Measurements from ENCODE around the gene RPL32.
A peak's percentile ranks its signal among the peaks of the same experiment; 100 is the strongest.
"Not testable (repeated sequence)": the region's sequence is repeated elsewhere in the genome, so short reads cannot be mapped to it uniquely, and the experiment has no call there.

RPL32 gene

DNA sequence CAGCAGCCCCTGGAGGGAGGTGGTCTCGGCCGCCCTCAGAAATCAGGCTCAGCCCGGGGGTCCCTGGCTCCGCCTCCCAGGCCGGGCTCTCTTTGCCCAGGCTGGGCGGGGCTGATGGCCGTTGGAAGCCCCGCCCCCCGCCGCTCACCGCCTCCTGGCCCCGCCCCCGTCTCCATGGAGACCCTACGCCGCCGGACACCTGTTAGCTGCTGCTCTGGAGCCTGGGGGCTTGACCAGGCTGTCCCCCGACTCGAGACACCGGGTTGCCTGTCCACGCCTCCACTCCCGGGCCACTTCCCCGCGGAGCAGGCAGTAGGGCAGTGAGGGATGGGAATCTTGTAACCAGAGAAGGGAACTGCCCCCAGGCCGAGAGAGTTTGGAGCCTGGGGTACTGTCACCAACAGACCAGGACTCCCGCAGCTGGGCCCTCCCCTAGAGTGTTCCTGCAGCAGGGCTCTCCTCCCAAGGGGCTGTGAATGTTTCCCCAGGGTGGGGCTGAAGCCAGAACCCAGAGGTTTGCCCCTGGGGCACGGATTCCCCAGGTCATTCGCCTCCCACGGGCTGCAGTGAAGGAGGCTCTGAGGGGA lies 27.8 kb upstream of the RPL32 start:
- no peak for DNase-seq (ENCODE audit: low read depth)
- peak overlapping the region; percentile 31 for H3K4me3 ChIP-seq (ENCODE audit: low read depth, low read length)

- peak; percentile 65 for DNase-seq (ENCODE audit: low read depth)
- H3K4me3 ChIP-seq (ENCODE audit: low read depth, low read length), result peak overlapping the region; percentile 31
These were observed 27.0 kb upstream of the RPL32 start for GRCh38 chr3:12868039-12869034.

- no peak overlapping the region for H3K4me3 ChIP-seq (ENCODE audit: low read depth, low read length)
- no peak for DNase-seq (ENCODE audit: low read depth)
These were observed 25.5 kb upstream of the RPL32 start for GRCh38 chr3:12866836-12867235.

DNA sequence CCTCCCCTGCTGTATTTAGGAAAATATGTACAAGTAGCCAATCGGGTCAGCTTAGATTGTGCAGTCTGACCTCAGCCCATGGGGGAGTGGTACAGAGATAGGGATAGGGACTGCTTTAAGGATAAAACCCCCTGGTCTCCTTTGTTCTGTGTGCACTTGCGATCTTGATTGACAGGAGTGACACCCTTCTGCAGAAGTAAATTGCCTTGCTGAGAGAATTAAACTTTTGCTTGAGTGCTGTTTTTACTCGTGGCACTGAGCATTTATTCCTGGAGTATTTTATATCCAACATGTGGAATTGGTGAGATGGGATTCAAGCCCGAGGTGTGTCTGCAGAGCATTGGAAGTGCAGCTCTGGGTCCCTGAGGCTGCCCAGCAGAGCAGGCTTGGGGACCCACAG lies 23.9 kb upstream of the RPL32 start:
- DNase-seq (ENCODE audit: low read depth), result no peak
- H3K4me3 ChIP-seq (ENCODE audit: low read depth, low read length), result no peak overlapping the region

DNA sequence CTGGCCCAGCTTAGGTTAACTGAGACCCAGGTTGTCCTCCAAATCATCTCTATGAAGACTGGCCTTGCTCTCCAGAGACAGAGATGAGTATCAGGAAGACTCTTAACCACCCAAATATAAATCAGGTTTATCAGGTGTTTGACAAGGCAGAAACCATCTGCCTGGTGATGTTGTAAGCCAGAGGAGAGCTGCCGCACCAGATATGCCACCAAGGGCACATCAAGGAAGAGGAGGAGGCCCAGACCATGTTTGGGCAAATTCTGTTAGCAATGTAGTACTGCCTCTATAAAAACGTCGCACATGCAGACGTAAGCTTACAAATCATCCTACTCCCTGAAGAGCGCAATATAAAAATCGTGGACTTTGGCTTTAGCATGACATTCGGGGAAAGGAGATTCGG lies 21.0 kb upstream of the RPL32 start:
- DNase-seq (ENCODE audit: low read depth), result no peak
- H3K4me3 ChIP-seq (ENCODE audit: low read depth, low read length), result no peak overlapping the region

- no peak overlapping the region for H3K4me3 ChIP-seq (ENCODE audit: low read depth, low read length)
- no peak for DNase-seq (ENCODE audit: low read depth)
These were observed 20.2 kb upstream of the RPL32 start for GRCh38 chr3:12861611-12862010.

DNA sequence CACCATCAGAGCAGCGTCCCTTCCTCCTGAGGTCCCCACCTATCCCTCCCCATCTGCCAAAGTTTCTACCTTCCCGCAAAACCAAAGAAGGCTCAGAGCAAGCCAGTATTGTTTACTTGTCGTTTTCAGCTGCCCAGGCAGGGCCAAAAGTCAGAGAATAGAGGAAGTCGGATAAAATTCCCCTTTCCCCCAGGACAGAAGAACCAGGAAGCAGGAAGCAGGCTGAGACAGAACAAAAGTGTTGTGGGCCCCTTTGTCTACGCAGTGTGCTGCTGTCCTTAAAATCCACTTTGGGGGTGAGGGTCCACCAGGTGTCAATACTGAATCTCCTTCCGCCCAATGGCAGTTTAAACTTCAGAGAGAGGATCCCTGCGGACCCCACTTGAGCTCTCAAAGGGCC lies 18.5 kb upstream of the RPL32 start:
- DNase-seq (ENCODE audit: low read depth), result no peak

GRCh38 chr3:12856626-12857025 lies 15.3 kb upstream of the RPL32 start:
- H3K4me3 ChIP-seq (ENCODE audit: low read depth, low read length), result no peak overlapping the region
- no peak for DNase-seq (ENCODE audit: low read depth)

More for the DNA sequence above, 18.5 kb upstream of the RPL32 start:
- H3K4me3 ChIP-seq (ENCODE audit: low read depth, low read length), result no peak overlapping the region

DNA sequence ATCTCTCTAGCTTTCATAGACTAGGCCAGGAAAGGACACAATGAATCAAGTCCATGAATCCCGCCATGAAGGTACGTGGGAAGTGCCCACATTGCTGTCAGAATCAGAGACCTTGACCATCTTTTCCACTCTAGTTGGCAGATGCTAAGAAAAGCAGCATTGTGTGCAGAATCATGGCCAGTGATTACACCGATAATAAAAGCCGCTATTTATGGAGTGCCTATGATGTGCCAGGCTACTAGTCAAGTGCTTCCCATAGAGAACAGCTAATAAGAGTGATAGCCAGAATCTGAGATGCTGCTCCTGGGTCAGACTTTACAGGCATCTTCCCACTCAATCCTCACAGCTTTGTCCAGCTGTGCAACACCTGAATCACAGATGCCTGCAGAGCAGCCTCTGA lies 13.2 kb upstream of the RPL32 start:
- no peak overlapping the region for H3K4me3 ChIP-seq (ENCODE audit: low read depth, low read length)
- no peak for DNase-seq (ENCODE audit: low read depth)

DNA sequence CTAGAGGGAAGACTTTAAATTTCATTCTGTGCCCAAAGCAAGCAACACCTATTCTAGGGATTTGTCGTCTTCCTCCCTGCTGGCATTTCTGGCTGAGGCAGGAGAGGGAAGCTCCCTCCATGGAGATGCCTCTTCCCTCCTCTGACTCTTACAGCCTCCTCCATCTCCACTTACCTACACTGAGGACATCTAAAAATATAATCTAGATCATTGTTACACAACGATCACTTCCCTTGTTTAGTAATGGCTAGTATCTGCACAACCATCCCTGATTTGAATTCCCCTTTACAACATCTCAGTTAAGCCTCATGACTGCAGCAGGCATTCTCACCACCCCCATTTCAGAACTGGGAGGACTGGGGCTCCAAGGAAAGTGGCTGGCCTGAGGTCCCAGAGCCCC lies 12.5 kb upstream of the RPL32 start:
- DNase-seq (ENCODE audit: low read depth); H3K4me3 ChIP-seq (ENCODE audit: low read depth, low read length): not testable (repeated sequence)

GRCh38 chr3:12852201-12852600 lies 10.8 kb upstream of the RPL32 start:
- no peak overlapping the region for H3K4me3 ChIP-seq (ENCODE audit: low read depth, low read length)
- DNase-seq (ENCODE audit: low read depth), result no peak

GRCh38 chr3:12845811-12846210 lies 4.4 kb upstream of the RPL32 start:
- no peak for DNase-seq (ENCODE audit: low read depth)
- H3K4me3 ChIP-seq (ENCODE audit: low read depth, low read length), result no peak overlapping the region

GRCh38 chr3:12842469-12842868 lies 1.1 kb upstream of the RPL32 start:
- no peak for DNase-seq (ENCODE audit: low read depth)

GRCh38 chr3:12841970-12842328 lies 584 bp upstream of the RPL32 start:
- DNase-seq (ENCODE audit: low read depth), result no peak
- H3K4me3 ChIP-seq (ENCODE audit: low read depth, low read length), result no peak overlapping the region

More at GRCh38 chr3:12842469-12842868, 1.1 kb upstream of the RPL32 start:
- no peak overlapping the region for H3K4me3 ChIP-seq (ENCODE audit: low read depth, low read length)

DNA sequence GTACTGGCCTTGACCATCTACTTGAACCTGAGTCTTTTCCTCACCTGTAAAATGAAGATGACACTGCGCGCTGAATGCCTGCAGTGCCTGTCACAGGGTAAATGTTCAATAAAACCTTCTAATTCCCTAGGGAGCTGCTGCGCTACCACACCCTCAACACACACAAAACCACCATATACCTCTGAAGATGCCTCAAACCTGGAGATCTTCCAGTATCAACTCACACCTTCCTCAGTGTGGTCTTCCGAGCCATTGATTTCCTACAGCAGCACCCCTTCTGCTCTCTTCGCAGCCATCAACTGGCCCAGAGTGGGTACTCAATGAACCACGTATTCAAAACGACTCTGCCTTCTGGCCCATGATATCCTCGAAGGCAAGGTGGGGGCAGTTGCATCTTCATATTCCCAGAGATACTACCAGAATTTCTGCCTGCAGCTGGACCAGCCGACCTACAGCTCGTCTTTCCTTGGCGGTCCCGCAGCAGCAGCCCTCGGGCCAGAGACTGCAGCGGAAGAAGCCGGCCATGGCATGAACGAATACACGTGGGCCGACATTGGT lies 695 bp downstream of the RPL32 start:
- peak overlapping the region; percentile 98 for H3K4me3 ChIP-seq (ENCODE audit: low read depth, low read length)
- DNase-seq (ENCODE audit: low read depth), result no peak

DNA sequence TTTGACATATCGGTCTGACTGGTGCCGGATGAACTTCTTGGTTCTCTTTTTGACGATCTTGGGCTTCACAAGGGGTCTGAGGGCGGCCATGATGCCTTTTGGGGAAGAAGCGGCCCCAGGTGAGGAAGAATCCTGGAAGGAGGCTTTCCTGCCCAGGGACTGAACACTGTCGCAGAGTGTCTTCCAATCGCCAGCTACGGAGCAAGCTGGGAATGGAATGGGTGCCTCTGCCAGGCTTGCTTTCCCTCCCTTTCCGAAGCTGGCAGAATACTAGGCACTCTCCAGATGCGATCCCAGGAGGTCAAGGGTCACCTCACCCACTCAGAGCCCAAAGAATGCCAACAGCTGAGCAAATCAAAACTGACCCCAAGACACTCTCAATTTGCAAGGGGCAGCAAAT lies 1.2 kb downstream of the RPL32 start:
- not testable (repeated sequence) for DNase-seq (ENCODE audit: low read depth)
- H3K4me3 ChIP-seq (ENCODE audit: low read depth, low read length), result peak overlapping the region; percentile 98

DNA sequence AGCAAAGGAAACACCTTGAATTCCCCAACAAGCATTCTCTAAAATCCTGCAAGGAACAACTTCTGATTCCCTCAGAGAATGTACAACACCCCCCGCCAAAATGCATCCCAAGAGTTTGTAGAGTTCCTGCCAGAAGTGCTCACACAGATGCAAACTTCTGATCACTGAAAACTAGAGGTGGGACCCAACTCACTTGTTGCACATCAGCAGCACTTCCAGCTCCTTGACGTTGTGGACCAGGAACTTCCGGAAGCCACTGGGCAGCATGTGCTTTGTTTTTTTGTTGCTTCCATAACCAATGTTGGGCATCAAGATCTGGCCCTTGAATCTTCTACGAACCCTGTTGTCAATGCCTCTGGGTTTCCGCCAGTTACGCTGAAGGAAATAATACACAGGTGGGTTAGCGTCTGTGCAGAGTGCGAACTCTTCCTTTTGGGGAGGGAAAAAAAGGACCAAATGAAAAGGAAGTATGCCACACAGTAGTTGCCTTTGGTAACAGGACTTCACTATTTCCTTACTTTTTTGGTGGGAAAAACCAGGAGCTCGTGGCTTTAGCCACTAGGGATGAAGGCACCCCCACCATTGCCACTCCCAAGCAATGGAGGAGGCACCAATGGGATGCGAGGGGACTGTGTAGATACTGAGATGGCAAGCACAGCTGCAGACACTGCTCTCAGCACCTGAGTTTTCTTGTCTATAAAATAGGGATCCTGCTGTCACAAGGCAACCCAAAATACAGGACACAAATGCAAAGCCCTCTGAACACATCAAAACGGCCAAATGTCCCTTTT lies 2.0 kb downstream of the RPL32 start:
- peak overlapping the region; percentile 98 for H3K4me3 ChIP-seq (ENCODE audit: low read depth, low read length)
- DNase-seq (ENCODE audit: low read depth), result no peak

DNA sequence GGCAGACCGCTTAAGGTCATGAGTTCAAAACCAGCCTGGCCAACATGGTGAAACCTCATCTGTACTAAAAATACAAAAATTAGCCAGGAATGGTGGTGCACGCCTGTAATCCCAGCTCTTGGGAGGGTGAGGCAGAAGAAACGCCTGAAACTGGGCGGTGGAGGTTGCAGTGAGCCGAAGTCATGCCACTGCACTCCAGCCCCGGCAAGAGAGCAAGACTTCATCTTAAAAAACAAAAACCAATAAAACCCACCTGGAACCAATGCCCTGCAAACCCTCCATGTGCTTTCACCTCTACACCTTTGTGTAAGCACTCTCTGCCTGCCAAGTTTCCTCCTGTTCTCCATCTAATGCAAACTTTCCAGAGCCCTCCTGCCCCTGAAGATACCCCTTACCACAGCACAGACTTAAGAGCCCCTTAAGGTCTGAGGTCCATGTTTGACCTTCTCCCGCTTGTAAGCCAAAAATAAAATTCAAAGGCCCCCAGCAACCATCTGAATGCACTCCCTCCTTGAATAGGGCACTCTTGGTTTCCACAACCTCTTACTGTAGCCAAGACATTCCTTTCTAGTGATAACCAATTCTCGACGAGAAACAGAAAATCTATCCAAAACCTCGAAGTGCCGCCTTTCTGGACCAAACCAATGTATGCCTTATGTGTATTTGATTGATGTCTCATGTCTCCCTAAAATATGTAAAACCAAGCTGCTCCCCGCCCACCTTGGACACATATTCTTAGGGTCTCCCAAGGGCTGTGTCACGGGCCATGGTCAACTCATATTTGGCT lies 3.0 kb downstream of the RPL32 start:
- H3K4me3 ChIP-seq (ENCODE audit: low read depth, low read length), result no peak overlapping the region
- DNase-seq (ENCODE audit: low read depth), result no peak

All from skeletal muscle cell (primary cell).